Measurements from ENCODE around the gene IGSF5.

DNA sequence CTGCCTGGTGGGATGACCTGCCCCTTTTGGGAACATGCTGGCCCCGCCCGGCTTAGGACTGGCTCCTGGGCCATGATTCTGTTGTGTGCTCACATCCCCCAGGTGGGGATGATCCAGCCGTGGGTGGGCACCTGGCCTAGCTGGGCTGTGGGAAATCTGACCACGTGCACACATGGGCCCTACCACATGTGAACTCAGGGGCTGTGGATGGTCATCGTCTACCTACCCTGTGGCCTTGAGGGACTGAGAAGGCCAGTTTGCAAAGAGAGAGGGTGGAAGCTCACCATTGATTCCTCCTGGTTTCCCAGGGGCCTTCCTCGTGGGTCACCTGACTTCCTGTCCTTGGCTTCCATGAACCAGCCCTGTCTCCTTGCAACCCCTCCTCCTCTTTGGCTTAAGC lies 102.9 kb downstream of the IGSF5 start:
- TF ChIP-seq, protein P1, sequence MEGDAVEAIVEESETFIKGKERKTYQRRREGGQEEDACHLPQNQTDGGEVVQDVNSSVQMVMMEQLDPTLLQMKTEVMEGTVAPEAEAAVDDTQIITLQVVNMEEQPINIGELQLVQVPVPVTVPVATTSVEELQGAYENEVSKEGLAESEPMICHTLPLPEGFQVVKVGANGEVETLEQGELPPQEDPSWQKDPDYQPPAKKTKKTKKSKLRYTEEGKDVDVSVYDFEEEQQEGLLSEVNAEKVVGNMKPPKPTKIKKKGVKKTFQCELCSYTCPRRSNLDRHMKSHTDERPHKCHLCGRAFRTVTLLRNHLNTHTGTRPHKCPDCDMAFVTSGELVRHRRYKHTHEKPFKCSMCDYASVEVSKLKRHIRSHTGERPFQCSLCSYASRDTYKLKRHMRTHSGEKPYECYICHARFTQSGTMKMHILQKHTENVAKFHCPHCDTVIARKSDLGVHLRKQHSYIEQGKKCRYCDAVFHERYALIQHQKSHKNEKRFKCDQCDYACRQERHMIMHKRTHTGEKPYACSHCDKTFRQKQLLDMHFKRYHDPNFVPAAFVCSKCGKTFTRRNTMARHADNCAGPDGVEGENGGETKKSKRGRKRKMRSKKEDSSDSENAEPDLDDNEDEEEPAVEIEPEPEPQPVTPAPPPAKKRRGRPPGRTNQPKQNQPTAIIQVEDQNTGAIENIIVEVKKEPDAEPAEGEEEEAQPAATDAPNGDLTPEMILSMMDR (IDR thresholded peaks at IDR 0.05): no peak
- TF ChIP-seq POLR2A (IDR thresholded peaks at IDR 0.05): no peak
